ENCODE results near the gene SLC45A3. TPM values are rescaled to one million over a fixed set of nuclear protein-coding genes. Genes with fewer than 3 reads are reported as not detected.

The SLC45A3 gene
- total and polyA plus RNA-seq, 4 donors = 5.3 to 9.9 (median 5.7) TPM

- Histone ChIP-seq H3K36me3 (ENCODE audit: control insufficient read depth in 4 of 4, insufficient read depth in 3 of 4, low read depth in 1 of 4, low read length in 3 of 4) (peaks cover 0 to 8% (median 4%) of the 10 kb centered on the region in 4 donors), H3K4me3 (ENCODE audit: low read depth in 1 of 3, low read length in 3 of 3) (no peak overlapping the region), H3K4me1 (ENCODE audit: control insufficient read depth in 4 of 4, insufficient read depth in 4 of 4, low read length in 3 of 4) (peaks cover 18 to 85% (median 56%) of the 10 kb centered on the region in 4 donors), H3K9ac (ENCODE audit: low read depth in 1 of 2, low read length in 2 of 2) (peak overlapping the region; percentile 10 to 48), H3K9me3 (ENCODE audit: control insufficient read depth in 4 of 4, low read length in 3 of 4) (no peaks in the 10 kb centered on the region), H3K27me3 (ENCODE audit: control insufficient read depth in 4 of 4, insufficient read depth in 4 of 4, low read length in 3 of 4) (no peaks in the 10 kb centered on the region), H3K27ac (ENCODE audit: low read depth in 1 of 2, low read length in 2 of 2) (peak overlapping the region; percentile 86 to 94)
- WGBS = 89% methylated on average over 18 of the region's 18 CpGs
- no peak for TF ChIP-seq RAD21 (IDR thresholded peaks at IDR 0.05)
- DNase-seq (ENCODE audit: low spot score) = no peak
These were observed 16.9 kb downstream of the SLC45A3 start for GRCh38 chr1:205663286-205663936.

- Histone ChIP-seq H3K4me1 (ENCODE audit: control insufficient read depth in 4 of 4, insufficient read depth in 4 of 4, low read length in 3 of 4) (peaks cover 13 to 80% (median 50%) of the 10 kb centered on the region in 4 donors), H3K27me3 (ENCODE audit: control insufficient read depth in 4 of 4, insufficient read depth in 4 of 4, low read length in 3 of 4) (no peaks in the 10 kb centered on the region), H3K36me3 (ENCODE audit: control insufficient read depth in 4 of 4, insufficient read depth in 3 of 4, low read depth in 1 of 4, low read length in 3 of 4) (peaks cover 0 to 8% (median 4%) of the 10 kb centered on the region in 4 donors), H3K27ac (ENCODE audit: low read depth in 1 of 2, low read length in 2 of 2) (peak overlapping the region; percentile 86 to 94), H3K4me3 (ENCODE audit: low read depth in 1 of 3, low read length in 3 of 3) (no peak overlapping the region), H3K9me3 (ENCODE audit: control insufficient read depth in 4 of 4, low read length in 3 of 4) (no peaks in the 10 kb centered on the region), H3K9ac (ENCODE audit: low read depth in 1 of 2, low read length in 2 of 2) (no peak overlapping the region)
- 92% methylated on average over 24 of the region's 24 CpGs for WGBS
- TF ChIP-seq RAD21 (IDR thresholded peaks at IDR 0.05) (no peak), REST (IDR thresholded peaks at IDR 0.05) (no peak), MAX (IDR thresholded peaks at IDR 0.05) (no peak), HNF4A (conservative IDR thresholded peaks at IDR 0.05) (no peak), RXRA (IDR thresholded peaks at IDR 0.05) (no peak), FOXA2 (IDR thresholded peaks at IDR 0.05) (no peak), ZBTB33 (IDR thresholded peaks at IDR 0.05) (no peak), CTCF (IDR thresholded peaks at IDR 0.05; ENCODE audit: low read depth, low read length, missing input control) (no peak), JUND (IDR thresholded peaks at IDR 0.05) (no peak), TAF1 (conservative IDR thresholded peaks at IDR 0.05) (no peak), SP1 (IDR thresholded peaks at IDR 0.05) (no peak), NR2F2 (IDR thresholded peaks at IDR 0.05) (no peak), GABPA (IDR thresholded peaks at IDR 0.05 in 1 of 2, conservative IDR thresholded peaks at IDR 0.05 in 1 of 2) (no peak), HNF4G (IDR thresholded peaks at IDR 0.05) (no peak), YY1 (IDR thresholded peaks at IDR 0.05) (no peak), EGR1 (IDR thresholded peaks at IDR 0.05; ENCODE audit: low read depth in 2 of 2) (no peak), ATF3 (IDR thresholded peaks at IDR 0.05) (no peak), FOXA1 (IDR thresholded peaks at IDR 0.05) (no peak)
- DNase-seq (ENCODE audit: low spot score) = no peak
These were observed 17.5 kb downstream of the SLC45A3 start for GRCh38 chr1:205662791-205663190.

Measured in liver (tissue), 9 donors.